Fibroblast of gingiva (primary cell): ENCODE results near the gene PLAC9.
A peak's percentile ranks its signal among the peaks of the same experiment; 100 is the strongest.

Source experiments
- DNase-seq: peaks from one replicate; pipeline ENCODE4 v3.0.0-alpha.2; 2011; ENCODE audit warnings: low read depth

PLAC9 gene

GRCh38 chr10:80184291-80184690 lies 51.8 kb downstream of the PLAC9 start:
- DNase-seq = no peak

DNA sequence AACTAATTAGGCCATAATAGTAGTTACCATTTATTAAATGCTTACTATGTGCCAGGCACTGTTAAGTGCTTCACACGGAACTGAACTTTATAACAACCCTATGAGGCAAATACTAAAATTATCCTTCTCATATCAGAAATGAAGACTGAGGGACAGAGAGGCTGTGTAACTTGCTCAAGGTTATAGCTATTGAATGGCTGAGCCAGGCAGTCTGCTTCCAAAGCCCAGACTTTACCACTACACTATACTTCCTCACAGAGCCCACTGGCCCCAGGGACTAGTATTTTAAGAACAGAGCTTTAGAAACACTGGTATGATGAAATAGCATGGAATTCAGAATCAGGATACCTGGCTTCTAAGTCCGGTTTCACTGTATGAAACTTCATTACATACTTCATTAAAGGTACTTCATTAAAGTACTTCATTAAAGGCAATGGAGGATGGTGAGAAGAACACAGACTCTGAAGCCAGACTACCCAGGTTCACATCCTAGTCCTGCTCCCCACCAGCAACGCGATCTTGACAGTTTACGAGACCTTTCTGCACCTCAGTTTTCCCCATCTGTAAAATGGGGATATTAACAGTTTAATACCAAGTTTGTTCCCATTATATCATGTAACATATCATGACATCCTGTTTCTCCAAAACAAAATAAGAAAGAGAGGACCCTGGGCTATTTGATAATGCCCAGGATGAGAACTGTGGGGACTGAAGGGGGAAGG lies 53.2 kb downstream of the PLAC9 start:
- DNase-seq = no peak

GRCh38 chr10:80186364-80187012 lies 54.0 kb downstream of the PLAC9 start:
- DNase-seq = peak; percentile 29

GRCh38 chr10:80187060-80187459 lies 54.5 kb downstream of the PLAC9 start:
- no peak for DNase-seq

- DNase-seq = no peak
These were observed 55.2 kb downstream of the PLAC9 start for GRCh38 chr10:80187465-80188409.

- no peak for DNase-seq
These were observed 56.2 kb downstream of the PLAC9 start for GRCh38 chr10:80188713-80189112.

DNA sequence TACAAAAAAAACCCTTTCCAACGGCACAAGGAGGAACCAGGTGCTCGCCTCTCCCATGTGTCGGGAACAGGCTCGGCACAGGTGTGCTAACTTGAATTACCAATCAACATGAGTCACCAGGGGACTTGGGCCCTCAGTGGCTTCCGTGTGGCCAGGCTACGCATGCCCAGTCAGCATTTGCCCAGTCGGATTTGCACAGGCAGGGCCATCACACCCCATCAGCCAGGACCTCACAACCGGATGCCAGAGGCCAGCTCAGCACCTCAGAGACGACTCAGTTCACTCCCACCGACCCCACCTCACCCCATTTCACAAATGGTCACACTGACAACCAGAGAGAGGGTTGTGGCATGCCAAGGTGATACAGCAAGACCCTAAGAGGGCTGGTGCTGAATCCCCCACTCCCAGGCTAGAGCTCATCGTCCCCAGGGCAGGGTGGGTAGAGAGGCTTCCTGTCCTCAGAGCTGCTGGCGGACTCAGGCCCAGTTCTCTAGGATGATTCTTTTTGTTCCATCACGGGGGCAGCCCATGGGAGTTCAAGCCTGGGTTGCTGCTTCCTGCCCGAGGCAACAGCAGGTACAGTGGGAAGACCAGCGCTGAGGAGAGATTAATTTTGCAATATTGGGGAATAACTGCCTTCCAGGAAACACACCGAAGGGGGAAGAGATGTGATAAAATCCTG lies 59.2 kb downstream of the PLAC9 start:
- no peak for DNase-seq

DNA sequence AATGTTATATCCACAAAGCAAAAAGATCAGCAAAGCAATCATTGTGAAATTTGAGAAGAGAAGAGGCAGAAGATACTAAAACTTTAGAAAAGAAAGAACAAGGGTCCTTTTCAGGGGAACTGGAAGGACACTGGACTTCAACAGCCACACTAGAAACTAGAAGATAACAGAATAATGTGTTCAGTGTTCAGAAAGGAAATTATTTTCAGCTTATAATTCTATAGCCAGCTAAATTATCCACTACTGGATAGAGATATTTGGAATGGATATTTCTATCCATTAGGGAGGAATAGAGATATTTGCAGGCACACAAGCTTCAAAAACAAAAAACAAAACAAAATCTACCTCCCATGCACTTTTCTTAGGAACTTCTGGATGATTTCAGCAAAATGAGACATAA lies 60.0 kb downstream of the PLAC9 start:
- DNase-seq = no peak

DNA sequence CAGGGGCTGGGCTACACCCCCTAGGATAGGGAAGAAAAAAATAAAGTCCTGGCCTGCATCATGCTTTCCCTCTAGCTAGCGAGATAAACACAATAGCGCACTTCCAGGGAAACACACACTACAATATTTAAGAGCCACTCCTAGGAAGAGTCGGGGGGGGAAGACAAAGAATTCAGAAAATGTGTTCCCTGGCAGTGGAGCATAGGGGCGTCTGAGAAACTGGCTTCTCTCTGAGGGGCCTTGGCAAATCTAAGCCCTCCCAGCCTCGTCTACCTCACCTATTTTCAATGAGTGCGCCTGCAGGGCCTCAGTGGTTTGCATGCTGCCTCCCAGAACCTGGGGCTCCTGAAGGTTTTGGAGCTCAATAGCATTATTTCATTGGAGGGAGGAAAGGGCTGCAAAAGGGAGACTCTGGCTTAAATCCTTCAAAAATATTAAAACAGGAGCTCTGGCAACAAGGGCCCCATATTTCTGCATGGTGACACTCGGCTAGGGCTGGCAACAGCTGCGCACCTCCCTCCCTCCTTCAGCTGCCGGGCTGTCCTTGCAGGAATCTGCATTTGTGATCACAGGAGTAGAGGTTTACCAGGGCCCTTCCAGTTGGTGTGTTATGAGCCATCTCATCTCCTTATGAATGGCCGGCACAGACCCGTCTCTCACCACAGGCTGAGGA lies 62.0 kb downstream of the PLAC9 start:
- no peak for DNase-seq
